HepG2 (cell line): ENCODE data around the gene PLEKHM2. TPM values are rescaled to one million over a fixed set of nuclear protein-coding genes. Genes with fewer than 3 reads are reported as not detected.
A peak's percentile ranks its signal among the peaks of the same experiment; 100 is the strongest.

Experiments
- CERS6 ChIP-seq: sonication (generic); formaldehyde crosslinking; IDR thresholded peaks from 2 replicates; pipeline ENCODE4 v1.5.0; 2020; ENCODE audit warnings: missing genetic modification reagents
- KDM2A ChIP-seq: sonication (generic); formaldehyde crosslinking; IDR thresholded peaks from 2 replicates; pipeline ENCODE4 v1.4.0; 2020; ENCODE audit warnings: low read depth, missing genetic modification reagents, borderline replicate concordance
- MED1 ChIP-seq: sonication (generic); formaldehyde crosslinking; IDR thresholded peaks from 2 replicates; pipeline ENCODE4 v1.4.0; 2020; ENCODE audit warnings: missing genetic modification reagents
- NRL ChIP-seq: sonication (generic); formaldehyde crosslinking; IDR thresholded peaks from 2 replicates; pipeline ENCODE4 v1.5.0; 2020; ENCODE audit warnings: missing genetic modification reagents, mild to moderate bottlenecking, moderate library complexity, borderline replicate concordance
- TCF12 ChIP-seq, 2 experiments: fragments of 450-650 bp in 1 of 2; sonication (generic) in 1 of 2; formaldehyde crosslinking in 1 of 2; IDR thresholded peaks; 2 replicates each; pipeline versions ENCODE4 v1.6.1 to v1.8.0; 2017 to 2022; ENCODE audit warnings: antibody characterized with exemption in 1 of 2, mild to moderate bottlenecking in 1 of 2, missing genetic modification reagents in 1 of 2, moderate library complexity in 1 of 2
- TFDP1 ChIP-seq: IDR thresholded peaks from 2 replicates; pipeline ENCODE4 v1.6.1; 2016; ENCODE audit warnings: missing compliant biosample characterization, missing genetic modification reagents, borderline replicate concordance
- ZNF350 ChIP-seq: sonication (generic); formaldehyde crosslinking; IDR thresholded peaks from 2 replicates; pipeline ENCODE4 v1.4.0; 2020; ENCODE audit warnings: mild to moderate bottlenecking, low read depth, missing genetic modification reagents, borderline replicate concordance
- ZNF572 ChIP-seq: sonication (generic); formaldehyde crosslinking; IDR thresholded peaks from 2 replicates; pipeline ENCODE4 v1.5.1; 2020; ENCODE audit warnings: mild to moderate bottlenecking, missing genetic modification reagents
- ZNF790 ChIP-seq: sonication (generic); formaldehyde crosslinking; IDR thresholded peaks from 2 replicates; pipeline ENCODE4 v1.8.0; 2022; ENCODE audit warnings: missing genetic modification reagents, mild to moderate bottlenecking, borderline replicate concordance
- polyA plus RNA-seq, 8 experiments: library from polyadenylated mRNA; depleted of rRNA in 3 of 8; stranded (reverse) in 7 of 8; unstranded in 1 of 8; fragments of >200 nt; fragmentation: Illumina TruSeq in 4 of 8; extraction: Trizol in 4 of 8; gene quantifications; 2 replicates each; pipeline versions ENCODE4 v1.2.1 to v1.2.3, GENCODE V29; 2011 to 2016; ENCODE audit warnings: low read depth in 4 of 8, missing spikeins in 1 of 8, mixed read lengths in 1 of 8; ENCODE audit not compliant: insufficient read depth in 1 of 8
- total RNA-seq, 5 experiments: library from RNA; depleted of rRNA; stranded (reverse); fragments of >200 nt; fragmentation: Illumina TruSeq; extraction: Trizol; gene quantifications; 2 replicates each; pipeline ENCODE4 v1.2.3, GENCODE V29; 2016; ENCODE audit warnings: low read depth in 1 of 5
- TF ChIP-seq, protein P1 (sequence below), 2 experiments: sonication (generic) in 1 of 2; formaldehyde crosslinking in 1 of 2; IDR thresholded peaks; 2 replicates each; pipeline versions ENCODE4 v1.4.0 to v1.6.1; 2018 to 2020; ENCODE audit warnings: missing genetic modification reagents in 2 of 2, borderline replicate concordance in 1 of 2, low read depth in 1 of 2, mild to moderate bottlenecking in 1 of 2, missing biosample characterization in 1 of 2
- TF ChIP-seq, protein P2 (sequence below): sonication (generic); formaldehyde crosslinking; IDR thresholded peaks from 2 replicates; pipeline ENCODE4 v1.5.0; 2020; ENCODE audit warnings: mild to moderate bottlenecking, missing genetic modification reagents
- TF ChIP-seq, protein P3 (sequence below): sonication (generic); formaldehyde crosslinking; IDR thresholded peaks from 2 replicates; pipeline ENCODE4 v1.5.0; 2020; ENCODE audit warnings: mild to moderate bottlenecking, missing genetic modification reagents, borderline replicate concordance

PLEKHM2 gene
- total and polyA plus RNA-seq, 2 of the 13 experiments (the other 11 are each of a cell fraction or from before 2014, with no cell fraction given) = 16.5 to 27.3 TPM

DNA sequence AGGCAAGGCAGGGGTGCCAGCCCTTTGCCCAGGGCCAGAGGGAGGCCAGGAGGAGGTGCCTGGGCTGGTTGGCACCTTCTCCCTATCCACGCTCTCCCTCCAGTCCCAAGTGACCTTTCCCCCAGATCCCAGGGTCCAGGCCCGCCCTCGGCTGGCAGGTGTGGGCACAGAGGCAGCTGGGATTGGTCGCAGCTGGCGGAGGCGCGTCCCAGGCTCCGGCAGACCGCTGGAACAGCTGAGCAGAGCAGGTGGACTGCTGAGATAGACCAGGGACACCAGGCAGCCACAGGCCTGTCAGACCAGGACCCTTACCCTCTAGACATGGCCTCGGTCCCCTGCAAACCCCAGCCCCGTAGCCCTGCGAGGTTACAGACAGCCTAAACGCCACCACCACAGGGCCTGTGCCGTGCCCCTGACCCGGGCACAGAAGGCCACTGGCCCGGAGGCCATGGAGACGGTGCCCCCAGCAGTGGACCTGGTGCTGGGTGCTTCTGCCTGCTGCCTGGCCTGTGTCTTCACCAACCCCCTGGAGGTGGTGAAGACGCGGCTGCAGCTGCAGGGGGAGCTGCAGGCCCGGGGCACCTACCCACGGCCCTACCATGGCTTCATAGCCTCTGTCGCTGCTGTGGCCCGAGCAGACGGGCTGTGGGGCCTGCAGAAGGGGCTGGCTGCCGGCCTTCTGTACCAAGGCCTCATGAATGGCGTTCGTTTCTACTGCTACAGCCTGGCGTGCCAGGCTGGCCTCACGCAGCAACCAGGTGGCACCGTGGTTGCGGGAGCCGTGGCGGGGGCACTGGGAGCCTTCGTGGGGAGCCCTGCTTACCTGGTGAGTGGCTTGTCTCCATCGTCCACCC lies 52.1 kb downstream of the PLEKHM2 start, which contains the start of gene SLC25A34 (continued):
- TF ChIP-seq CERS6 (CRISPR knock-in tag) = no peak
- TF ChIP-seq ZNF350 = 0 out of 2 replicates have a peak, but pooled peaks have one; percentile 53
- TF ChIP-seq, protein P1, sequence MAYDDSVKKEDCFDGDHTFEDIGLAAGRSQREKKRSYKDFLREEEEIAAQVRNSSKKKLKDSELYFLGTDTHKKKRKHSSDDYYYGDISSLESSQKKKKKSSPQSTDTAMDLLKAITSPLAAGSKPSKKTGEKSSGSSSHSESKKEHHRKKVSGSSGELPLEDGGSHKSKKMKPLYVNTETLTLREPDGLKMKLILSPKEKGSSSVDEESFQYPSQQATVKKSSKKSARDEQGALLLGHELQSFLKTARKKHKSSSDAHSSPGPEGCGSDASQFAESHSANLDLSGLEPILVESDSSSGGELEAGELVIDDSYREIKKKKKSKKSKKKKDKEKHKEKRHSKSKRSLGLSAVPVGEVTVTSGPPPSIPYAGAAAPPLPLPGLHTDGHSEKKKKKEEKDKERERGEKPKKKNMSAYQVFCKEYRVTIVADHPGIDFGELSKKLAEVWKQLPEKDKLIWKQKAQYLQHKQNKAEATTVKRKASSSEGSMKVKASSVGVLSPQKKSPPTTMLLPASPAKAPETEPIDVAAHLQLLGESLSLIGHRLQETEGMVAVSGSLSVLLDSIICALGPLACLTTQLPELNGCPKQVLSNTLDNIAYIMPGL (CRISPR knock-in tag; IDR thresholded peaks at IDR 0.05; ENCODE audit: borderline replicate concordance in 1 of 2, low read depth in 1 of 2) = no peak
- no peak for TF ChIP-seq ZNF790 (CRISPR knock-in tag)
- TF ChIP-seq KDM2A (CRISPR knock-in tag) = peak; percentile 44; the same call in 1 of the 2 replicates
- TF ChIP-seq, protein P2, sequence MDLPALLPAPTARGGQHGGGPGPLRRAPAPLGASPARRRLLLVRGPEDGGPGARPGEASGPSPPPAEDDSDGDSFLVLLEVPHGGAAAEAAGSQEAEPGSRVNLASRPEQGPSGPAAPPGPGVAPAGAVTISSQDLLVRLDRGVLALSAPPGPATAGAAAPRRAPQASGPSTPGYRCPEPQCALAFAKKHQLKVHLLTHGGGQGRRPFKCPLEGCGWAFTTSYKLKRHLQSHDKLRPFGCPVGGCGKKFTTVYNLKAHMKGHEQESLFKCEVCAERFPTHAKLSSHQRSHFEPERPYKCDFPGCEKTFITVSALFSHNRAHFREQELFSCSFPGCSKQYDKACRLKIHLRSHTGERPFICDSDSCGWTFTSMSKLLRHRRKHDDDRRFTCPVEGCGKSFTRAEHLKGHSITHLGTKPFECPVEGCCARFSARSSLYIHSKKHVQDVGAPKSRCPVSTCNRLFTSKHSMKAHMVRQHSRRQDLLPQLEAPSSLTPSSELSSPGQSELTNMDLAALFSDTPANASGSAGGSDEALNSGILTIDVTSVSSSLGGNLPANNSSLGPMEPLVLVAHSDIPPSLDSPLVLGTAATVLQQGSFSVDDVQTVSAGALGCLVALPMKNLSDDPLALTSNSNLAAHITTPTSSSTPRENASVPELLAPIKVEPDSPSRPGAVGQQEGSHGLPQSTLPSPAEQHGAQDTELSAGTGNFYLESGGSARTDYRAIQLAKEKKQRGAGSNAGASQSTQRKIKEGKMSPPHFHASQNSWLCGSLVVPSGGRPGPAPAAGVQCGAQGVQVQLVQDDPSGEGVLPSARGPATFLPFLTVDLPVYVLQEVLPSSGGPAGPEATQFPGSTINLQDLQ (CRISPR knock-in tag) = no peak
- no peak for TF ChIP-seq MED1 (CRISPR knock-in tag)
- TF ChIP-seq ZNF572 (CRISPR knock-in tag) = 0 out of 2 replicates have a peak, but pooled peaks have one; percentile 59
- TF ChIP-seq NRL = no peak
- TF ChIP-seq TFDP1 = 0 out of 2 replicates have a peak, but pooled peaks have one; percentile 23
- no peak for TF ChIP-seq TCF12 (IDR thresholded peaks at IDR 0.05)
- TF ChIP-seq TCF12 (CRISPR knock-in tag; IDR thresholded peaks at IDR 0.05) = no peak
- TF ChIP-seq, protein P3, sequence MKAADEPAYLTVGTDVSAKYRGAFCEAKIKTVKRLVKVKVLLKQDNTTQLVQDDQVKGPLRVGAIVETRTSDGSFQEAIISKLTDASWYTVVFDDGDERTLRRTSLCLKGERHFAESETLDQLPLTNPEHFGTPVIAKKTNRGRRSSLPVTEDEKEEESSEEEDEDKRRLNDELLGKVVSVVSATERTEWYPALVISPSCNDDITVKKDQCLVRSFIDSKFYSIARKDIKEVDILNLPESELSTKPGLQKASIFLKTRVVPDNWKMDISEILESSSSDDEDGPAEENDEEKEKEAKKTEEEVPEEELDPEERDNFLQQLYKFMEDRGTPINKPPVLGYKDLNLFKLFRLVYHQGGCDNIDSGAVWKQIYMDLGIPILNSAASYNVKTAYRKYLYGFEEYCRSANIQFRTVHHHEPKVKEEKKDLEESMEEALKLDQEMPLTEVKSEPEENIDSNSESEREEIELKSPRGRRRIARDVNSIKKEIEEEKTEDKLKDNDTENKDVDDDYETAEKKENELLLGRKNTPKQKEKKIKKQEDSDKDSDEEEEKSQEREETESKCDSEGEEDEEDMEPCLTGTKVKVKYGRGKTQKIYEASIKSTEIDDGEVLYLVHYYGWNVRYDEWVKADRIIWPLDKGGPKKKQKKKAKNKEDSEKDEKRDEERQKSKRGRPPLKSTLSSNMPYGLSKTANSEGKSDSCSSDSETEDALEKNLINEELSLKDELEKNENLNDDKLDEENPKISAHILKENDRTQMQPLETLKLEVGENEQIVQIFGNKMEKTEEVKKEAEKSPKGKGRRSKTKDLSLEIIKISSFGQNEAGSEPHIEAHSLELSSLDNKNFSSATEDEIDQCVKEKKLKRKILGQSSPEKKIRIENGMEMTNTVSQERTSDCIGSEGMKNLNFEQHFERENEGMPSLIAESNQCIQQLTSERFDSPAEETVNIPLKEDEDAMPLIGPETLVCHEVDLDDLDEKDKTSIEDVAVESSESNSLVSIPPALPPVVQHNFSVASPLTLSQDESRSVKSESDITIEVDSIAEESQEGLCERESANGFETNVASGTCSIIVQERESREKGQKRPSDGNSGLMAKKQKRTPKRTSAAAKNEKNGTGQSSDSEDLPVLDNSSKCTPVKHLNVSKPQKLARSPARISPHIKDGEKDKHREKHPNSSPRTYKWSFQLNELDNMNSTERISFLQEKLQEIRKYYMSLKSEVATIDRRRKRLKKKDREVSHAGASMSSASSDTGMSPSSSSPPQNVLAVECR = peak; percentile 40; the same call in 1 of the 2 replicates
